ENCODE measurements around the gene OVAAL.

Gene OVAAL

GRCh38 chr1:180521474-180522212, 37.1 kb upstream of the OVAAL start:
- DNase-seq: no peak
- Histone ChIP-seq H3K4me3 (ENCODE audit: low read depth, low read length) (no peak overlapping the region), H3K9me3 (no peaks in the 10 kb centered on the region), H3K4me1 (peaks cover 4% of the 10 kb centered on the region; the same call in 1 of the 2 replicates), H3K36me3 (no peaks in the 10 kb centered on the region), H3K27me3 (no peaks in the 10 kb centered on the region)
- TF ChIP-seq CTCF (IDR thresholded peaks at IDR 0.05; ENCODE audit: low read depth, low read length): no peak

- peaks cover 4% of the 10 kb centered on the region; the same call in 1 of the 2 replicates for H3K4me1 ChIP-seq
- H3K4me3 ChIP-seq (ENCODE audit: low read depth, low read length): no peak overlapping the region
- DNase-seq: no peak
- no peaks in the 10 kb centered on the region for H3K36me3 ChIP-seq
- H3K9me3 ChIP-seq: no peaks in the 10 kb centered on the region
- no peaks in the 10 kb centered on the region for H3K27me3 ChIP-seq
- TF ChIP-seq CTCF (IDR thresholded peaks at IDR 0.05; ENCODE audit: low read depth, low read length): no peak
These were observed 36.6 kb upstream of the OVAAL start for GRCh38 chr1:180522213-180522515.

- Histone ChIP-seq H3K4me3 (ENCODE audit: low read depth, low read length) (no peak overlapping the region), H3K4me1 (peaks cover 4% of the 10 kb centered on the region; the same call in 1 of the 2 replicates), H3K36me3 (no peaks in the 10 kb centered on the region), H3K9me3 (no peaks in the 10 kb centered on the region), H3K27me3 (no peaks in the 10 kb centered on the region)
- no peak for DNase-seq
- no peak for TF ChIP-seq CTCF (IDR thresholded peaks at IDR 0.05; ENCODE audit: low read depth, low read length)
These were observed 34.4 kb upstream of the OVAAL start for GRCh38 chr1:180524160-180524914.

- no peaks in the 10 kb centered on the region for H3K36me3 ChIP-seq
These were observed 33.6 kb upstream of the OVAAL start for GRCh38 chr1:180524915-180525714.

GRCh38 chr1:180525715-180526039, 33.1 kb upstream of the OVAAL start:
- no peaks in the 10 kb centered on the region for H3K9me3 ChIP-seq
- peaks cover 4% of the 10 kb centered on the region; the same call in 1 of the 2 replicates for H3K4me1 ChIP-seq
- no peaks in the 10 kb centered on the region for H3K36me3 ChIP-seq
- no peak for DNase-seq
- TF ChIP-seq CTCF (IDR thresholded peaks at IDR 0.05; ENCODE audit: low read depth, low read length): no peak
- H3K4me3 ChIP-seq (ENCODE audit: low read depth, low read length): no peak overlapping the region
- no peaks in the 10 kb centered on the region for H3K27me3 ChIP-seq

More at GRCh38 chr1:180524915-180525714, 33.6 kb upstream of the OVAAL start:
- H3K9me3 ChIP-seq: no peaks in the 10 kb centered on the region
- H3K4me1 ChIP-seq: peaks cover 4% of the 10 kb centered on the region; the same call in 1 of the 2 replicates
- no peaks in the 10 kb centered on the region for H3K27me3 ChIP-seq
- H3K4me3 ChIP-seq (ENCODE audit: low read depth, low read length): no peak overlapping the region
- no peak for TF ChIP-seq CTCF (IDR thresholded peaks at IDR 0.05; ENCODE audit: low read depth, low read length)
- no peak for DNase-seq

All from BE2C (cell line).